ENCODE measurements around the gene GTF2H4.

- TF ChIP-seq CTCF (IDR thresholded peaks at IDR 0.05 in 2 of 3, conservative IDR thresholded peaks at IDR 0.05 in 1 of 3; ENCODE audit: control insufficient read depth in 2 of 3, extremely low read depth in 1 of 3, insufficient read depth in 1 of 3, low read depth in 3 of 3, low read length in 3 of 3) = no peak
- TF ChIP-seq NR2C2 (IDR thresholded peaks at IDR 0.05; ENCODE audit: borderline replicate concordance, control insufficient read depth, insufficient read length, low read depth) = no peak
- TF ChIP-seq POLR2A (IDR thresholded peaks at IDR 0.05; ENCODE audit: low read depth, low read length) = no peak
- no peak for TF ChIP-seq JUND (IDR thresholded peaks at IDR 0.05; ENCODE audit: low read depth, low read length)
- no peak for TF ChIP-seq MXI1 (IDR thresholded peaks at IDR 0.05; ENCODE audit: low read depth, low read length)
- TF ChIP-seq CHD2 (IDR thresholded peaks at IDR 0.05; ENCODE audit: borderline replicate concordance, low read depth, low read length) = no peak
- no peak for TF ChIP-seq SUZ12 (IDR thresholded peaks at IDR 0.05; ENCODE audit: unreplicated experiment)
- no peak for TF ChIP-seq EZH2 (IDR thresholded peaks at IDR 0.05; ENCODE audit: borderline replicate concordance, control insufficient read depth, low read depth, low read length)
- TF ChIP-seq, protein P1, sequence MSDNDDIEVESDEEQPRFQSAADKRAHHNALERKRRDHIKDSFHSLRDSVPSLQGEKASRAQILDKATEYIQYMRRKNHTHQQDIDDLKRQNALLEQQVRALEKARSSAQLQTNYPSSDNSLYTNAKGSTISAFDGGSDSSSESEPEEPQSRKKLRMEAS (IDR thresholded peaks at IDR 0.05; ENCODE audit: low read depth, low read length) = no peak
Observed at GRCh38 chr6:30875244-30876038, 32.6 kb upstream of the GTF2H4 start.
